IMR-90 (cell line): Measurements from ENCODE around the gene LAMA5. TPM values are rescaled to one million over a fixed set of nuclear protein-coding genes. Genes with fewer than 3 reads are reported as not detected.

ENCODE experiments used
- ATAC-seq: fragments of 200-7000 bp; cut with Tn5 transposase; 2 replicates; pipeline ENCODE4 v1.9.1; 2020; ENCODE audit warnings: low read depth, mild to moderate bottlenecking, moderate library complexity
- BruUV-seq: library from RNA; stranded (reverse); fragments of 400-500 nt; replicated peaks from 2 replicates; lab custom pipeline; 2021; lab: Mats Ljungman, UMichigan
- CTCF ChIA-PET: fragments of 300-600 bp; formaldehyde crosslinking; extraction: SDS; loops from one replicate; lab custom pipeline; 2021; ENCODE audit warnings: antibody characterized with exemption; lab: Yijun Ruan, JAX
- POLR2A ChIA-PET: fragments of 300-600 bp; sonication (Branson Sonifier 250); formaldehyde crosslinking; loops from one replicate; lab custom pipeline; 2022; ENCODE audit warnings: antibody characterized with exemption; ENCODE audit not compliant: unreplicated experiment; lab: Charles Lee
- DNase-seq: peaks from one replicate; pipeline ENCODE4 v3.0.0; 2013
- H2AFZ ChIP-seq: replicated peaks from 2 replicates; pipeline ENCODE3; 2013; ENCODE audit warnings: low read length, mild to moderate bottlenecking; ENCODE audit not compliant: poor library complexity
- H2AK5ac ChIP-seq: 2 replicates; pipeline ENCODE4 v1.6.1; 2013; ENCODE audit warnings: low read depth, low read length, inconsistent platforms
- H2AK9ac ChIP-seq: replicated peaks from 2 replicates; pipeline ENCODE3; 2013; ENCODE audit warnings: mild to moderate bottlenecking, low read depth, low read length, moderate library complexity; ENCODE audit not compliant: poor library complexity
- H2BK120ac ChIP-seq: 2 replicates; pipeline ENCODE4 v1.6.1; 2013; ENCODE audit warnings: low read depth, low read length, inconsistent platforms
- H2BK15ac ChIP-seq: 3 replicates; pipeline ENCODE4 v1.6.1; 2013; ENCODE audit warnings: low read depth, low read length, inconsistent platforms
- H2BK20ac ChIP-seq: 2 replicates; pipeline ENCODE4 v1.6.1; 2013; ENCODE audit warnings: low read depth, mild to moderate bottlenecking, inconsistent platforms, low read length, moderate library complexity
- H2BK5ac ChIP-seq: 2 replicates; pipeline ENCODE4 v1.6.1; 2013; ENCODE audit warnings: mild to moderate bottlenecking, low read depth, low read length, inconsistent platforms; ENCODE audit not compliant: poor library complexity, severe bottlenecking
- H3K14ac ChIP-seq: replicated peaks from 2 replicates; pipeline ENCODE4 v1.6.1; 2013; ENCODE audit warnings: low read depth, low read length, inconsistent platforms
- H3K18ac ChIP-seq: 2 replicates; pipeline ENCODE4 v1.6.1; 2013; ENCODE audit warnings: low read depth, low read length, control low read depth
- H3K23ac ChIP-seq: 2 replicates; pipeline ENCODE4 v1.6.1; 2013; ENCODE audit warnings: low read depth, low read length, inconsistent platforms
- H3K27ac ChIP-seq: 2 replicates; pipeline ENCODE4 v1.5.1; 2013; ENCODE audit warnings: mild to moderate bottlenecking, control low read depth, low read length; ENCODE audit not compliant: insufficient read depth
- H3K27me3 ChIP-seq: 2 replicates; pipeline ENCODE4 v1.6.1; 2013; ENCODE audit warnings: low read length; ENCODE audit not compliant: control insufficient read depth, insufficient read depth
- H3K36me3 ChIP-seq: 2 replicates; pipeline ENCODE4 v1.6.1; 2013; ENCODE audit warnings: low read length, mixed read lengths; ENCODE audit not compliant: control insufficient read depth, insufficient read depth
- H3K4ac ChIP-seq: 2 replicates; pipeline ENCODE4 v1.6.1; 2013; ENCODE audit warnings: low read depth, low read length, inconsistent platforms
- H3K4me1 ChIP-seq: 2 replicates; pipeline ENCODE4 v1.6.1; 2013; ENCODE audit warnings: low read length, mixed read lengths; ENCODE audit not compliant: control insufficient read depth, insufficient read depth
- H3K4me2 ChIP-seq: 2 replicates; pipeline ENCODE4 v1.6.1; 2013; ENCODE audit warnings: low read depth, mild to moderate bottlenecking, control low read depth, low read length, moderate library complexity
- H3K4me3 ChIP-seq: 2 replicates; pipeline ENCODE4 v1.5.1; 2013; ENCODE audit warnings: low read depth, mild to moderate bottlenecking, control low read depth, low read length, moderate library complexity; ENCODE audit not compliant: insufficient read depth
- H3K56ac ChIP-seq: 2 replicates; pipeline ENCODE4 v1.6.1; 2013; ENCODE audit warnings: low read length, inconsistent platforms; ENCODE audit not compliant: insufficient read depth; ENCODE audit errors: extremely low read depth
- H3K79me1 ChIP-seq, 2 experiments: 2 replicates each; pipeline ENCODE4 v1.6.1; 2013; ENCODE audit warnings: low read length in 2 of 2, inconsistent platforms in 1 of 2, low read depth in 1 of 2
- H3K9ac ChIP-seq: 2 replicates; pipeline ENCODE4 v1.6.1; 2013; ENCODE audit warnings: low read depth, low read length, control low read depth
- H3K9me1 ChIP-seq: 2 replicates; pipeline ENCODE4 v1.6.1; 2013; ENCODE audit warnings: low read length, inconsistent platforms; ENCODE audit not compliant: insufficient read depth
- H3K9me3 ChIP-seq: 2 replicates; pipeline ENCODE4 v1.6.1; 2013; ENCODE audit warnings: low read length; ENCODE audit not compliant: control insufficient read depth, insufficient read depth
- H4K20me1 ChIP-seq: 2 replicates; pipeline ENCODE4 v1.6.1; 2013; ENCODE audit warnings: low read length, inconsistent platforms; ENCODE audit not compliant: insufficient read depth
- H4K5ac ChIP-seq: 2 replicates; pipeline ENCODE4 v1.6.1; 2013; ENCODE audit warnings: mild to moderate bottlenecking, low read depth, low read length, control low read depth
- H4K8ac ChIP-seq, 2 experiments: 2 replicates each; pipeline ENCODE4 v1.6.1; 2013; ENCODE audit warnings: low read depth in 2 of 2, low read length in 2 of 2, control low read depth in 1 of 2, inconsistent platforms in 1 of 2
- H4K91ac ChIP-seq: 2 replicates; pipeline ENCODE4 v1.6.1; 2013; ENCODE audit warnings: low read depth, low read length, inconsistent platforms; ENCODE audit not compliant: insufficient read depth
- BHLHE40 ChIP-seq: fragments of 150-350 bp; IDR thresholded peaks from 2 replicates; pipeline ENCODE4 v1.6.1; 2016; ENCODE audit warnings: mild to moderate bottlenecking, low read depth, low read length
- CHD1 ChIP-seq: IDR thresholded peaks from 2 replicates; pipeline ENCODE4 v1.6.1; 2012; ENCODE audit warnings: low read depth, low read length, improper control_type of control experiment
- FOS ChIP-seq: fragments of 150-350 bp; IDR thresholded peaks from 2 replicates; pipeline ENCODE4 v1.6.1; 2016; ENCODE audit warnings: low read depth, low read length
- MAFK ChIP-seq: IDR thresholded peaks from 2 replicates; pipeline ENCODE4 v1.6.1; 2012; ENCODE audit warnings: low read depth, low read length, improper control_type of control experiment
- MAZ ChIP-seq: IDR thresholded peaks from 2 replicates; pipeline ENCODE4 v1.6.1; 2012; ENCODE audit warnings: low read depth, mild to moderate bottlenecking, low read length, improper control_type of control experiment, moderate library complexity, borderline replicate concordance
- MXI1 ChIP-seq: IDR thresholded peaks from 2 replicates; pipeline ENCODE4 v1.6.1; 2012; ENCODE audit warnings: low read depth, mild to moderate bottlenecking, low read length, moderate library complexity, borderline replicate concordance
- NFE2L2 ChIP-seq: fragments of 150-350 bp; IDR thresholded peaks from 2 replicates; pipeline ENCODE4 v1.6.1; 2016; ENCODE audit warnings: low read depth, mild to moderate bottlenecking, low read length
- POLR2A ChIP-seq: IDR thresholded peaks from 2 replicates; pipeline ENCODE4 v1.6.1; 2012; ENCODE audit warnings: mild to moderate bottlenecking, low read depth, low read length
- RAD21 ChIP-seq: IDR thresholded peaks from 2 replicates; pipeline ENCODE4 v1.6.1; 2012; ENCODE audit warnings: low read length, improper control_type of control experiment
- RCOR1 ChIP-seq: IDR thresholded peaks from 2 replicates; pipeline ENCODE4 v1.6.1; 2012; ENCODE audit warnings: mild to moderate bottlenecking, low read length, improper control_type of control experiment; ENCODE audit not compliant: insufficient replicate concordance
- RFX5 ChIP-seq: IDR thresholded peaks from 2 replicates; pipeline ENCODE4 v1.8.0; 2012; ENCODE audit warnings: low read depth, mild to moderate bottlenecking, low read length, moderate library complexity
- SMC3 ChIP-seq: fragments of 150-350 bp; IDR thresholded peaks from 2 replicates; pipeline ENCODE4 v1.6.1; 2016; ENCODE audit warnings: low read depth, mild to moderate bottlenecking, antibody characterized with exemption, low read length, moderate library complexity
- WGBS, 2 experiments: methylation state at CpG; one replicate each; pipeline versions ENCODE4 v1.1.5 to v1.1.7; 2013; ENCODE audit warnings: missing lambda C conversion rate in 2 of 2; ENCODE audit not compliant: insufficient read length in 1 of 2; ENCODE audit errors: extremely low coverage in 2 of 2; 5-methylcytosine and 5-hydroxymethylcytosine counted together
- dilution Hi-C: fragments of 300-500 bp; cut with HindIII; formaldehyde crosslinking; loops from one replicate; pipeline ENCODE4 v1.14.3; 2018; ENCODE audit warnings: low sequenced_read_pairs; ENCODE audit not compliant: unreplicated experiment
- in situ Hi-C: fragments of 300-500 bp; cut with MboI; formaldehyde crosslinking; loops from 3 replicates; pipeline ENCODE4 v1.14.3; 2019; ENCODE audit warnings: low sequenced_read_pairs, inconsistent platforms, mixed read lengths
- intact Hi-C: fragments of 100-400 bp; cut with micrococcal nuclease; formaldehyde crosslinking; loops from 2 replicates; pipeline ENCODE4 v1.10.0; 2022
- polyA plus RNA-seq, 3 experiments: library from polyadenylated mRNA; depleted of rRNA; stranded (reverse); fragments of >200 nt; gene quantifications; 2 replicates each; pipeline ENCODE4 v1.2.3, GENCODE V29; 2012; ENCODE audit warnings: low replicate concordance in 1 of 3
- total RNA-seq: library from RNA; depleted of rRNA; stranded (reverse); fragments of >200 nt; gene quantifications from 2 replicates; pipeline ENCODE4 v1.2.3, GENCODE V29; 2012
- TF ChIP-seq, protein P1 (sequence below): fragments of 150-350 bp; IDR thresholded peaks from 2 replicates; pipeline ENCODE4 v1.6.1; 2016; ENCODE audit warnings: low read depth, mild to moderate bottlenecking, low read length, moderate library complexity, borderline replicate concordance
- TF ChIP-seq, protein P2 (sequence below): conservative IDR thresholded peaks from 2 replicates; pipeline ENCODE4 v1.5.1; 2012; ENCODE audit warnings: mild to moderate bottlenecking, low read depth, low read length, improper control_type of control experiment

Gene LAMA5
- total and polyA plus RNA-seq, 2 of the 4 experiments (the other 2 are of a cell fraction): 0.90 to 7.3 TPM

DNA sequence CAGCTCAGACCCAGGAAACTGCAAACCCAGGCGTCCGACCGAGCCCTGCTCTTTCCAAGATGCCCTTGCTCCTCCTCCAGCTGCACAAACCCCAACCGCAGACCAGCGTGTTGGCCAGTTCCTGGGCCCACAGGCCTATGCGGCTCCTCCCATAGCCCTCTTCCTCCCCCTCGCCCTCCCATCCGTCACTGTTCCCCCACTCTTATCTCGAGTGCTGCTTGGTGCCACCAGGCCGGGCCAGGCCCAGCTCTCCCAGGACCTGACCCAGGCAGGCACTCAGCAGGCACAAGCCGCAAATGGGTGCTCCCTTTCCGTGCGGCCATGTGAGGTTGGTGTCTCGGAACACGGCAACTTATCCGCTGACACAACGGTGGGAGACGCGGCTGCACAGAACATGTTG is 35.8 kb downstream of the LAMA5 start:
- no peak overlapping the region for H3K9ac ChIP-seq
- no peak for ATAC-seq
- H4K5ac ChIP-seq: no peak overlapping the region
- H3K79me1 ChIP-seq: no peaks in the 10 kb centered on the region
- H3K4me2 ChIP-seq: no peak overlapping the region
- no peak overlapping the region for H3K18ac ChIP-seq
- no peak overlapping the region for H2AK5ac ChIP-seq
- H3K4me1 ChIP-seq: no peaks in the 10 kb centered on the region
- no peaks in the 10 kb centered on the region for H3K27me3 ChIP-seq
- no peak overlapping the region for H4K91ac ChIP-seq
- H2AK9ac ChIP-seq: no peak overlapping the region
- no peaks in the 10 kb centered on the region; the same call in 1 of the 2 replicates for H4K20me1 ChIP-seq
- intact Hi-C loops (no loop called here), dilution Hi-C loops (no loop called here), in situ Hi-C loops (no loop called here)
- H4K8ac ChIP-seq: no peak overlapping the region
- H2BK5ac ChIP-seq: no peak overlapping the region
- no peak overlapping the region for H3K23ac ChIP-seq
- no peak overlapping the region for H3K4me3 ChIP-seq
- WGBS, 2 experiments: 95% methylated on average over 8 of the region's 19 CpGs; no CpG with 5 or more reads in 1 of the 2 experiments
- DNase-seq: no peak
- H3K14ac ChIP-seq: no peak overlapping the region
- BruUV-seq: no TSS peak
- H3K4ac ChIP-seq: no peak overlapping the region
- POLR2A ChIA-PET: no interaction called here
- no peaks in the 10 kb centered on the region for H3K9me1 ChIP-seq
- H2AFZ ChIP-seq: no peak overlapping the region
- peaks cover 44% of the 10 kb centered on the region for H3K36me3 ChIP-seq
- no peaks in the 10 kb centered on the region for H3K9me3 ChIP-seq
- CTCF ChIA-PET: interaction anchor here (0.6 kb wide), 1 partner anchor 12 kb away, joined by 4 read pairs; no protein-coding TSS in a partner anchor
- H3K27ac ChIP-seq: no peak overlapping the region
- no peak overlapping the region for H3K56ac ChIP-seq
- no peak overlapping the region for H2BK20ac ChIP-seq
- H2BK15ac ChIP-seq: no peak overlapping the region
- H2BK120ac ChIP-seq: no peak overlapping the region
- TF ChIP-seq, protein P1, sequence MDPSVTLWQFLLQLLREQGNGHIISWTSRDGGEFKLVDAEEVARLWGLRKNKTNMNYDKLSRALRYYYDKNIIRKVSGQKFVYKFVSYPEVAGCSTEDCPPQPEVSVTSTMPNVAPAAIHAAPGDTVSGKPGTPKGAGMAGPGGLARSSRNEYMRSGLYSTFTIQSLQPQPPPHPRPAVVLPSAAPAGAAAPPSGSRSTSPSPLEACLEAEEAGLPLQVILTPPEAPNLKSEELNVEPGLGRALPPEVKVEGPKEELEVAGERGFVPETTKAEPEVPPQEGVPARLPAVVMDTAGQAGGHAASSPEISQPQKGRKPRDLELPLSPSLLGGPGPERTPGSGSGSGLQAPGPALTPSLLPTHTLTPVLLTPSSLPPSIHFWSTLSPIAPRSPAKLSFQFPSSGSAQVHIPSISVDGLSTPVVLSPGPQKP: no peak
- TF ChIP-seq RFX5: no peak
- TF ChIP-seq MXI1: no peak
- no peak for TF ChIP-seq SMC3
- no peak for TF ChIP-seq BHLHE40
- TF ChIP-seq MAFK: no peak
- TF ChIP-seq, protein P2, sequence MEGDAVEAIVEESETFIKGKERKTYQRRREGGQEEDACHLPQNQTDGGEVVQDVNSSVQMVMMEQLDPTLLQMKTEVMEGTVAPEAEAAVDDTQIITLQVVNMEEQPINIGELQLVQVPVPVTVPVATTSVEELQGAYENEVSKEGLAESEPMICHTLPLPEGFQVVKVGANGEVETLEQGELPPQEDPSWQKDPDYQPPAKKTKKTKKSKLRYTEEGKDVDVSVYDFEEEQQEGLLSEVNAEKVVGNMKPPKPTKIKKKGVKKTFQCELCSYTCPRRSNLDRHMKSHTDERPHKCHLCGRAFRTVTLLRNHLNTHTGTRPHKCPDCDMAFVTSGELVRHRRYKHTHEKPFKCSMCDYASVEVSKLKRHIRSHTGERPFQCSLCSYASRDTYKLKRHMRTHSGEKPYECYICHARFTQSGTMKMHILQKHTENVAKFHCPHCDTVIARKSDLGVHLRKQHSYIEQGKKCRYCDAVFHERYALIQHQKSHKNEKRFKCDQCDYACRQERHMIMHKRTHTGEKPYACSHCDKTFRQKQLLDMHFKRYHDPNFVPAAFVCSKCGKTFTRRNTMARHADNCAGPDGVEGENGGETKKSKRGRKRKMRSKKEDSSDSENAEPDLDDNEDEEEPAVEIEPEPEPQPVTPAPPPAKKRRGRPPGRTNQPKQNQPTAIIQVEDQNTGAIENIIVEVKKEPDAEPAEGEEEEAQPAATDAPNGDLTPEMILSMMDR: no peak
- TF ChIP-seq MAZ: no peak
- no peak for TF ChIP-seq POLR2A
- no peak for TF ChIP-seq RCOR1
- no peak for TF ChIP-seq FOS
- no peak for TF ChIP-seq RAD21
- no peak for TF ChIP-seq CHD1
- TF ChIP-seq NFE2L2: no peak
